Activated T-helper 17 cell treated with anti-CD3 and anti-CD28 coated beads, Interleukin-2, amount 50 U/mL, for 72 hours (primary cell): ENCODE results near the gene SH3PXD2B. TPM values are rescaled to one million over a fixed set of nuclear protein-coding genes. Genes with fewer than 3 reads are reported as not detected.
"Not testable (repeated sequence)": the region's sequence is repeated elsewhere in the genome, so short reads cannot be mapped to it uniquely, and the experiment has no call there.

Experiments used
- ATAC-seq: fragments of 150-1000 bp; cut with Tn5 transposase; replicated peaks from 2 replicates; pipeline ENCODE4 v1.10.0; 2021; ENCODE audit warnings: mild to moderate bottlenecking, moderate library complexity
- H3K27ac Mint-ChIP-seq: one replicate; pipeline ENCODE4 v1.8.0; 2022; ENCODE audit warnings: mixed read lengths
- H3K27me3 Mint-ChIP-seq: one replicate; pipeline ENCODE4 v1.8.0; 2022; ENCODE audit warnings: mixed read lengths
- H3K36me3 Mint-ChIP-seq: one replicate; pipeline ENCODE4 v1.8.0; 2022; ENCODE audit warnings: low read depth, mild to moderate bottlenecking, mixed read lengths
- H3K4me1 Mint-ChIP-seq: one replicate; pipeline ENCODE4 v1.8.0; 2022; ENCODE audit warnings: mixed read lengths
- H3K4me3 Mint-ChIP-seq: one replicate; pipeline ENCODE4 v1.8.0; 2022; ENCODE audit warnings: mild to moderate bottlenecking, mixed read lengths
- H3K9me3 Mint-ChIP-seq: one replicate; pipeline ENCODE4 v1.8.0; 2022; ENCODE audit warnings: mixed read lengths
- total RNA-seq, 2 donors: library from RNA; stranded (reverse); gene quantifications; one replicate each; pipeline ENCODE4 v1.2.3, GENCODE V29; 2022

Gene SH3PXD2B
- total RNA-seq, 2 donors from 2014 or later, result 0.08 to 0.09 TPM

GRCh38 chr5:172491481-172491880, 37.2 kb upstream of the SH3PXD2B start:
- Mint-ChIP-seq H3K4me1 (no peaks in the 10 kb centered on the region), H3K27ac (no peak overlapping the region), H3K9me3 (no peaks in the 10 kb centered on the region), H3K36me3 (no peaks in the 10 kb centered on the region), H3K27me3 (peaks cover 24% of the 10 kb centered on the region), H3K4me3 (no peak overlapping the region)
- no peak for ATAC-seq

- no peak for ATAC-seq
- Mint-ChIP-seq H3K27me3 (peaks cover 20% of the 10 kb centered on the region), H3K4me1 (no peaks in the 10 kb centered on the region), H3K4me3 (no peak overlapping the region), H3K27ac (no peak overlapping the region), H3K9me3 (no peaks in the 10 kb centered on the region), H3K36me3 (no peaks in the 10 kb centered on the region)
Measured at GRCh38 chr5:172490514-172491461, 36.5 kb upstream of the SH3PXD2B start.

GRCh38 chr5:172488221-172488620, 33.9 kb upstream of the SH3PXD2B start:
- peaks cover 13% of the 10 kb centered on the region for H3K27me3 Mint-ChIP-seq
- no peak for ATAC-seq
- H3K36me3 Mint-ChIP-seq, result no peaks in the 10 kb centered on the region
- no peak overlapping the region for H3K27ac Mint-ChIP-seq
- H3K9me3 Mint-ChIP-seq, result no peaks in the 10 kb centered on the region
- H3K4me1 Mint-ChIP-seq, result no peaks in the 10 kb centered on the region
- no peak overlapping the region for H3K4me3 Mint-ChIP-seq

GRCh38 chr5:172487671-172488070, 33.3 kb upstream of the SH3PXD2B start:
- H3K4me1 Mint-ChIP-seq, result no peaks in the 10 kb centered on the region
- no peak for ATAC-seq

GRCh38 chr5:172486912-172487311, 32.6 kb upstream of the SH3PXD2B start:
- H3K27me3 Mint-ChIP-seq, result peaks cover 13% of the 10 kb centered on the region

More at GRCh38 chr5:172487671-172488070, 33.3 kb upstream of the SH3PXD2B start:
- Mint-ChIP-seq H3K4me3 (no peak overlapping the region), H3K9me3 (no peaks in the 10 kb centered on the region), H3K36me3 (no peaks in the 10 kb centered on the region), H3K27ac (no peak overlapping the region), H3K27me3 (peaks cover 13% of the 10 kb centered on the region)

GRCh38 chr5:172486451-172486850, 32.1 kb upstream of the SH3PXD2B start:
- Mint-ChIP-seq H3K36me3 (no peaks in the 10 kb centered on the region), H3K4me1 (no peaks in the 10 kb centered on the region), H3K27ac (no peak overlapping the region), H3K9me3 (no peaks in the 10 kb centered on the region), H3K27me3 (peaks cover 9% of the 10 kb centered on the region), H3K4me3 (no peak overlapping the region)
- ATAC-seq, result no peak

More at GRCh38 chr5:172486912-172487311, 32.6 kb upstream of the SH3PXD2B start:
- ATAC-seq, result no peak
- H3K4me3 Mint-ChIP-seq, result no peak overlapping the region
- H3K4me1 Mint-ChIP-seq, result no peaks in the 10 kb centered on the region
- no peak overlapping the region for H3K27ac Mint-ChIP-seq
- no peaks in the 10 kb centered on the region for H3K9me3 Mint-ChIP-seq
- no peaks in the 10 kb centered on the region for H3K36me3 Mint-ChIP-seq

GRCh38 chr5:172485511-172486202, 31.3 kb upstream of the SH3PXD2B start:
- peaks cover 9% of the 10 kb centered on the region for H3K27me3 Mint-ChIP-seq
- ATAC-seq, result no peak
- H3K27ac Mint-ChIP-seq, result no peak overlapping the region
- no peaks in the 10 kb centered on the region for H3K9me3 Mint-ChIP-seq
- no peaks in the 10 kb centered on the region for H3K4me1 Mint-ChIP-seq
- no peak overlapping the region for H3K4me3 Mint-ChIP-seq
- no peaks in the 10 kb centered on the region for H3K36me3 Mint-ChIP-seq

- Mint-ChIP-seq H3K4me1 (no peaks in the 10 kb centered on the region), H3K27me3 (peaks cover 9% of the 10 kb centered on the region), H3K27ac (no peak overlapping the region), H3K4me3 (no peak overlapping the region), H3K36me3 (no peaks in the 10 kb centered on the region), H3K9me3 (no peaks in the 10 kb centered on the region)
- no peak for ATAC-seq
Measured at GRCh38 chr5:172484664-172485063, 30.3 kb upstream of the SH3PXD2B start.

- Mint-ChIP-seq H3K36me3 (no peaks in the 10 kb centered on the region), H3K27me3 (peaks cover 3% of the 10 kb centered on the region), H3K4me1 (no peaks in the 10 kb centered on the region), H3K9me3 (no peaks in the 10 kb centered on the region), H3K27ac (no peak overlapping the region), H3K4me3 (no peak overlapping the region)
- no peak for ATAC-seq
Measured at GRCh38 chr5:172482156-172483020, 28.1 kb upstream of the SH3PXD2B start.

GRCh38 chr5:172481011-172481800, 26.9 kb upstream of the SH3PXD2B start:
- Mint-ChIP-seq H3K9me3 (no peaks in the 10 kb centered on the region), H3K36me3 (no peaks in the 10 kb centered on the region), H3K4me3 (no peak overlapping the region), H3K27ac (no peak overlapping the region), H3K27me3 (peaks cover 2% of the 10 kb centered on the region), H3K4me1 (no peaks in the 10 kb centered on the region)
- ATAC-seq, result no peak

- Mint-ChIP-seq H3K27ac (no peak overlapping the region), H3K4me3 (no peak overlapping the region), H3K36me3 (no peaks in the 10 kb centered on the region), H3K4me1 (no peaks in the 10 kb centered on the region), H3K27me3 (peaks cover 3% of the 10 kb centered on the region), H3K9me3 (no peaks in the 10 kb centered on the region)
- ATAC-seq, result no peak
Measured at GRCh38 chr5:172479784-172480115, 25.4 kb upstream of the SH3PXD2B start.

GRCh38 chr5:172479034-172479783, 24.9 kb upstream of the SH3PXD2B start:
- no peaks in the 10 kb centered on the region for H3K9me3 Mint-ChIP-seq
- no peaks in the 10 kb centered on the region for H3K4me1 Mint-ChIP-seq
- H3K27ac Mint-ChIP-seq, result no peak overlapping the region
- peak; percentile 89 for ATAC-seq
- no peak overlapping the region for H3K4me3 Mint-ChIP-seq
- peaks cover 5% of the 10 kb centered on the region for H3K27me3 Mint-ChIP-seq
- H3K36me3 Mint-ChIP-seq, result no peaks in the 10 kb centered on the region

- not testable (repeated sequence) for ATAC-seq, H3K4me1 Mint-ChIP-seq, H3K36me3 Mint-ChIP-seq, H3K27ac Mint-ChIP-seq, H3K4me3 Mint-ChIP-seq, H3K9me3 Mint-ChIP-seq, H3K27me3 Mint-ChIP-seq
Measured at GRCh38 chr5:172478695-172479033, 24.3 kb upstream of the SH3PXD2B start.
